HL-60/S4 treated with phorbol 12-myristate 13-acetate at 8.2 ng/mL for 4 days and 3 days (cell line): ENCODE results near the gene CCDC85A.

Experiments used
- in situ Hi-C: fragments of 300-500 bp; cut with MboI; formaldehyde crosslinking; loops from 2 replicates; pipeline ENCODE4 v1.15.0; 2022; ENCODE audit warnings: low sequenced_read_pairs

The CCDC85A gene

GRCh38 chr2:56192664-56193305 is 9.0 kb downstream of the CCDC85A start:
- in situ Hi-C loops: no loop called here

- in situ Hi-C loops: no loop called here
These were observed 11.8 kb downstream of the CCDC85A start for GRCh38 chr2:56195563-56195962.

GRCh38 chr2:56197816-56198215 is 14.0 kb downstream of the CCDC85A start:
- in situ Hi-C loops: no loop called here

GRCh38 chr2:56198936-56199335 is 15.1 kb downstream of the CCDC85A start:
- in situ Hi-C loops: no loop called here

- in situ Hi-C loops: no loop called here
These were observed 15.7 kb downstream of the CCDC85A start for GRCh38 chr2:56199492-56199891.

- in situ Hi-C loops: no loop called here
These were observed 18.8 kb downstream of the CCDC85A start for GRCh38 chr2:56202381-56203121.

- in situ Hi-C loops: no loop called here
These were observed 20.8 kb downstream of the CCDC85A start for GRCh38 chr2:56204556-56204955.

- in situ Hi-C loops: no loop called here
These were observed 22.5 kb downstream of the CCDC85A start for GRCh38 chr2:56206250-56206649.

- in situ Hi-C loops: no loop called here
These were observed 24.0 kb downstream of the CCDC85A start for GRCh38 chr2:56207760-56208159.

- in situ Hi-C loops: no loop called here
These were observed 24.6 kb downstream of the CCDC85A start for GRCh38 chr2:56208380-56208779.

- in situ Hi-C loops: no loop called here
These were observed 25.9 kb downstream of the CCDC85A start for GRCh38 chr2:56209701-56210100.

GRCh38 chr2:56210291-56210690 is 26.5 kb downstream of the CCDC85A start:
- in situ Hi-C loops: no loop called here

GRCh38 chr2:56211048-56211447 is 27.3 kb downstream of the CCDC85A start:
- in situ Hi-C loops: no loop called here

GRCh38 chr2:56215911-56216310 is 32.1 kb downstream of the CCDC85A start:
- in situ Hi-C loops: no loop called here

- in situ Hi-C loops: no loop called here
These were observed 33.3 kb downstream of the CCDC85A start for GRCh38 chr2:56217106-56217505.

GRCh38 chr2:56222481-56222880 is 38.7 kb downstream of the CCDC85A start:
- in situ Hi-C loops: no loop called here

GRCh38 chr2:56224316-56224715 is 40.5 kb downstream of the CCDC85A start:
- in situ Hi-C loops: no loop called here

- in situ Hi-C loops: no loop called here
These were observed 44.0 kb downstream of the CCDC85A start for GRCh38 chr2:56227811-56228210.

GRCh38 chr2:56229397-56230060 is 45.7 kb downstream of the CCDC85A start:
- in situ Hi-C loops: no loop called here

GRCh38 chr2:56230156-56230555 is 46.4 kb downstream of the CCDC85A start:
- in situ Hi-C loops: no loop called here

- in situ Hi-C loops: no loop called here
These were observed 47.6 kb downstream of the CCDC85A start for GRCh38 chr2:56231361-56231760.

- in situ Hi-C loops: no loop called here
These were observed 49.1 kb downstream of the CCDC85A start for GRCh38 chr2:56232912-56233311.
